K562 (cell line): ENCODE results near the gene RCOR2. TPM values are rescaled to one million over a fixed set of nuclear protein-coding genes. Genes with fewer than 3 reads are reported as not detected.

Experiments
- ATAC-seq: fragments of 200-7000 bp; cut with Tn5 transposase; 3 replicates; pipeline ENCODE4 v1.9.1; 2020; ENCODE audit warnings: moderate library complexity
- BruUV-seq: library from RNA; stranded (reverse); fragments of 400-500 nt; replicated peaks from 2 replicates; lab custom pipeline; 2021; lab: Mats Ljungman, UMichigan
- CTCF ChIA-PET: fragments of 300-600 bp; formaldehyde crosslinking; extraction: SDS; loops from one replicate; lab custom pipeline; 2021; ENCODE audit warnings: low intra/inter-chr PET ratio; lab: Yijun Ruan, JAX
- POLR2A ChIA-PET: fragments of 300-600, 350-650 bp; sonication (Branson Sonifier 250); formaldehyde crosslinking; extraction: SDS; loops from one replicate; lab custom pipeline; 2021; ENCODE audit warnings: antibody characterized with exemption, inconsistent platforms; lab: Yijun Ruan, JAX
- DNase-seq, 4 experiments: peaks; one replicate each; pipeline versions ENCODE4 v3.0.0 to v3.0.0-alpha.2; 2011 to 2018; ENCODE audit warnings: low spot score in 3 of 4, mixed read lengths in 3 of 4; ENCODE audit errors: extremely low read depth in 1 of 4
- FAIRE-seq: peaks from 2 replicates; lab custom pipeline; 2011; peaks lifted over from hg19 to GRCh38; lab: Jason Lieb, UNC
- H2AFZ ChIP-seq: 2 replicates; pipeline ENCODE4 v1.6.0; 2011; ENCODE audit warnings: low read depth, low read length, control low read depth, inconsistent platforms
- H3K27ac ChIP-seq: fragments of 200-600 bp; 3 replicates; pipeline ENCODE4 v1.8.0; 2011; ENCODE audit warnings: low read depth, mild to moderate bottlenecking, control low read depth, inconsistent platforms, low read length, moderate library complexity, mixed read lengths; ENCODE audit errors: extremely low read depth
- H3K27me3 ChIP-seq, 2 experiments: fragments of 300-600 bp in 1 of 2; 2 replicates in 1 of 2; 3 replicates in 1 of 2; pipeline versions ENCODE4 v1.6.0 to v1.8.0; 2011; ENCODE audit warnings: inconsistent platforms in 2 of 2, low read length in 2 of 2, mild to moderate bottlenecking in 1 of 2, mixed read lengths in 1 of 2, moderate library complexity in 1 of 2; ENCODE audit not compliant: control insufficient read depth in 2 of 2, insufficient read depth in 2 of 2
- H3K36me3 ChIP-seq: fragments of 300-600 bp; 3 replicates; pipeline ENCODE4 v1.8.0; 2011; ENCODE audit warnings: mild to moderate bottlenecking, low read length, inconsistent platforms; ENCODE audit not compliant: control insufficient read depth, insufficient read depth
- H3K4me1 ChIP-seq, 2 experiments: fragments of 200-600 bp in 1 of 2; replicated peaks in 1 of 2; 2 replicates in 1 of 2; 3 replicates in 1 of 2; pipeline versions ENCODE4 v1.5.1 to v1.8.0; 2011; ENCODE audit warnings: inconsistent platforms in 2 of 2, low read length in 2 of 2, mild to moderate bottlenecking in 1 of 2, mixed read lengths in 1 of 2, moderate library complexity in 1 of 2; ENCODE audit not compliant: control insufficient read depth in 2 of 2, insufficient read depth in 2 of 2
- H3K4me2 ChIP-seq: 2 replicates; pipeline ENCODE4 v1.6.1; 2011; ENCODE audit warnings: low read length, control low read depth, inconsistent platforms, mixed read lengths; ENCODE audit not compliant: insufficient read depth
- H3K4me3 ChIP-seq: fragments of 200-600 bp; sonication (generic), shearing (Covaris generic); 2 replicates; pipeline ENCODE4 v1.5.1; 2016; ENCODE audit warnings: control low read depth, inconsistent platforms
- H3K79me2 ChIP-seq: fragments of 200-600 bp; 3 replicates; pipeline ENCODE4 v1.8.0; 2011; ENCODE audit warnings: low read length, inconsistent platforms; ENCODE audit not compliant: control insufficient read depth, insufficient read depth
- H3K9ac ChIP-seq, 2 experiments: 2 replicates each; pipeline versions ENCODE4 v1.6.0 to v1.6.1; 2011; ENCODE audit warnings: low read depth in 2 of 2, low read length in 2 of 2, control low read depth in 1 of 2, inconsistent platforms in 1 of 2, mild to moderate bottlenecking in 1 of 2, mixed read lengths in 1 of 2; ENCODE audit not compliant: insufficient read depth in 1 of 2
- H3K9me1 ChIP-seq: one replicate; pipeline ENCODE4 v1.6.0; 2011; ENCODE audit warnings: inconsistent platforms, mild to moderate bottlenecking, low read length, moderate library complexity; ENCODE audit not compliant: control insufficient read depth, insufficient read depth
- H3K9me3 ChIP-seq: replicated peaks from 2 replicates; pipeline ENCODE4 v1.5.1; 2011; ENCODE audit warnings: low read depth, low read length, inconsistent platforms; ENCODE audit not compliant: control insufficient read depth, insufficient read depth
- H4K20me1 ChIP-seq: replicated peaks from 2 replicates; pipeline ENCODE4 v1.6.1; 2011; ENCODE audit warnings: low read length, inconsistent platforms, mixed read lengths; ENCODE audit not compliant: control insufficient read depth, insufficient read depth
- CBX3 ChIP-seq, 2 experiments: IDR thresholded peaks; 1 replicate in 1 of 2; 2 replicates in 1 of 2; pipeline ENCODE4 v1.6.1; 2012; ENCODE audit warnings: inconsistent platforms in 2 of 2, low read length in 2 of 2, borderline replicate concordance in 1 of 2, control low read depth in 1 of 2
- CHD2 ChIP-seq: IDR thresholded peaks from 2 replicates; pipeline ENCODE4 v1.6.1; 2011; ENCODE audit warnings: low read depth, low read length
- CTCF ChIP-seq, 3 experiments: IDR thresholded peaks in 2 of 3; conservative IDR thresholded peaks in 1 of 3; 2 replicates each; pipeline ENCODE4 v1.5.1; 2011 to 2012; ENCODE audit warnings: low read length in 3 of 3, mild to moderate bottlenecking in 3 of 3, control low read depth in 2 of 3, improper control_type of control experiment in 1 of 3, inconsistent platforms in 1 of 3, low read depth in 1 of 3, mixed read lengths in 1 of 3, moderate library complexity in 1 of 3; ENCODE audit not compliant: insufficient read depth in 2 of 3
- EGR1 ChIP-seq: fragments of 450-650 bp; conservative IDR thresholded peaks from 2 replicates; pipeline ENCODE4 v1.6.1; 2017; ENCODE audit warnings: mild to moderate bottlenecking
- ESRRA ChIP-seq: fragments of 450-650 bp; IDR thresholded peaks from 2 replicates; pipeline ENCODE4 v1.6.1; 2014; ENCODE audit warnings: low read depth, mild to moderate bottlenecking, moderate library complexity, borderline replicate concordance
- HNRNPUL1 ChIP-seq: fragments of 200-400 bp; formaldehyde crosslinking; IDR thresholded peaks from 2 replicates; pipeline ENCODE4 v1.6.1; 2017; ENCODE audit warnings: low read length
- KLF1 ChIP-seq: fragments of 450-650 bp; IDR thresholded peaks from 2 replicates; pipeline ENCODE4 v1.6.1; 2016; ENCODE audit warnings: missing genetic modification characterization, missing compliant biosample characterization
- KLF6 ChIP-seq: fragments of 250-450 bp; sonication (Bioruptor Pico); IDR thresholded peaks from 2 replicates; pipeline ENCODE4 v1.4.0; 2020; ENCODE audit warnings: mild to moderate bottlenecking, moderate library complexity, borderline replicate concordance
- MCM7 ChIP-seq, 2 experiments: fragments of 450-650 bp; IDR thresholded peaks; 2 replicates each; pipeline ENCODE4 v1.6.1; 2016 to 2018
- MYBL2 ChIP-seq, 2 experiments: fragments of 450-650 bp in 1 of 2; sonication (generic) in 1 of 2; formaldehyde crosslinking in 1 of 2; IDR thresholded peaks; 2 replicates each; pipeline versions ENCODE4 v1.6.1 to v1.8.1; 2017 to 2022; ENCODE audit warnings: borderline replicate concordance in 1 of 2, inconsistent platforms in 1 of 2, low read depth in 1 of 2, mild to moderate bottlenecking in 1 of 2, missing genetic modification reagents in 1 of 2, moderate library complexity in 1 of 2
- NELFE ChIP-seq: IDR thresholded peaks from 2 replicates; pipeline ENCODE4 v1.6.1; 2011; ENCODE audit warnings: mild to moderate bottlenecking; ENCODE audit not compliant: insufficient read depth, insufficient read length
- NUFIP1 ChIP-seq: fragments of 450-650 bp; IDR thresholded peaks from 2 replicates; pipeline ENCODE4 v1.6.1; 2018; ENCODE audit not compliant: partially characterized antibody
- PURB ChIP-seq: sonication (generic); formaldehyde crosslinking; IDR thresholded peaks from 2 replicates; pipeline ENCODE4 v1.9.0; 2021; ENCODE audit warnings: low read depth, mild to moderate bottlenecking, missing genetic modification reagents
- THRAP3 ChIP-seq: fragments of 450-650 bp; IDR thresholded peaks from 2 replicates; pipeline ENCODE4 v1.6.1; 2016; ENCODE audit warnings: mild to moderate bottlenecking, inconsistent platforms, borderline replicate concordance
- ZNF274 ChIP-seq: IDR thresholded peaks from 2 replicates; pipeline ENCODE4 v1.6.1; 2011; ENCODE audit warnings: low read depth, mild to moderate bottlenecking, low read length, moderate library complexity, borderline replicate concordance
- ZNF77 ChIP-seq: fragments of 250-450 bp; sonication (Bioruptor Pico); IDR thresholded peaks from 2 replicates; pipeline ENCODE4 v1.5.0; 2020
- WGBS: fragments of 100-300 bp; shearing (Covaris generic); methylation state at CpG from one replicate; pipeline ENCODE4 v1.1.6; 2016; ENCODE audit warnings: low coverage, mixed read lengths; ENCODE audit not compliant: insufficient coverage; ENCODE audit errors: missing lambda C conversion rate; 5-methylcytosine and 5-hydroxymethylcytosine counted together
- in situ Hi-C: fragments of 300-500 bp; cut with MboI; formaldehyde crosslinking; loops from 4 replicates; pipeline ENCODE4 v1.15.0; 2018; ENCODE audit warnings: inconsistent platforms, mixed read lengths
- intact Hi-C: fragments of 100-400 bp; cut with micrococcal nuclease; formaldehyde crosslinking; loops from 2 replicates; pipeline ENCODE4 v1.14.2; 2022
- polyA plus RNA-seq, 8 experiments: library from polyadenylated mRNA; depleted of rRNA in 4 of 8; stranded (reverse) in 5 of 8; unstranded in 3 of 8; fragments of >200 nt; fragmentation: Nextera tagmentation in 2 of 8; fragmentation: Illumina TruSeq in 1 of 8; extraction: Ambion mirVana in 2 of 8; extraction: Trizol in 1 of 8; gene quantifications; 2 replicates each; pipeline versions ENCODE4 v1.2.1 to v1.2.3, GENCODE V29; 2011 to 2014; ENCODE audit warnings: inconsistent platforms in 1 of 8, missing spikeins in 1 of 8
- total RNA-seq, 7 experiments: library from RNA; depleted of rRNA in 6 of 7; stranded (reverse); fragments of >200 nt in 6 of 7; fragmentation: Illumina TruSeq in 2 of 7; extraction: Trizol in 2 of 7; gene quantifications; 2 replicates each; pipeline versions ENCODE4 v1.2.1 to v1.2.3, GENCODE V29; 2011 to 2021; ENCODE audit warnings: low replicate concordance in 1 of 7

The RCOR2 gene
- total and polyA plus RNA-seq, 9 of the 15 experiments (the other 6 are each of a cell fraction or from before 2014, with no cell fraction given) = 0.04 to 6.5 (median 2.5) TPM; not detected in 1

DNA sequence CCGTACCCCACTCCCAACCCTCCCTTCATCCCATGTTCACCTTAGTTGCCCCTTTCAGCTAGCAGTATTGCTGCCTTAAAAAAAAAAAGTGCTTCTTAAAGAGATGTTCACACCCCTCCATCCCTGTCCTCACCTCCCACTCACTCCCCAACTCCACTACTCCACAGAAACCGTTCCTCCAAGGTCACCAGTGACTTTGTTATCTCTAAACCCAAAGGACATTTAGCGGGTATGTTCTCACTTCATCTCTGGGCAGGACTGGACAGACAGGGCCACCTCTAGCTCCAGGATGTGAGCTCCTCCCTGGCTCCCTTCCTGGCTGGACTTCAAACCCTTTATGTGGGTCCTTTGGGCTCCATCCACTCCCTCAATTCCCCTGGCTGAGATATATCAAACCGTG lies 6.4 kb upstream of the RCOR2 start:
- POLR2A ChIA-PET = interaction anchor here (0.5 kb wide), 1 partner anchor 570 kb away, joined by 4 read pairs; no protein-coding TSS in a partner anchor
- no peak for TF ChIP-seq HNRNPUL1
- TF ChIP-seq KLF6 = no peak
- no peak for TF ChIP-seq KLF1 (tag)
- TF ChIP-seq EGR1 = peak; percentile 35; the same call in 1 of the 2 replicates
- peak; percentile 91 for TF ChIP-seq ESRRA
- in situ Hi-C loops = no loop called here
- ATAC-seq (no peak), FAIRE-seq (no peak), DNase-seq (peak in 3 of 4 experiments; percentile 24 to 51 (median 45))
- Histone ChIP-seq H3K79me2 (no peaks in the 10 kb centered on the region), H3K36me3 (no peaks in the 10 kb centered on the region), H3K9me3 (no peaks in the 10 kb centered on the region), H3K9ac (no peak overlapping the region; a peak in 1 of 4 replicates), H3K4me1 (peaks cover 30 to 36% of the 10 kb centered on the region in 2 experiments), H3K27ac (no peak overlapping the region), H4K20me1 (no peaks in the 10 kb centered on the region), H3K27me3 (no peaks in the 10 kb centered on the region), H3K4me3 (no peak overlapping the region), H2AFZ (no peak overlapping the region), H3K9me1 (no peaks in the 10 kb centered on the region), H3K4me2 (no peak overlapping the region)
- BruUV-seq = no TSS peak
- intact Hi-C loops = no loop called here
- 3% methylated on average over 4 of the region's 4 CpGs for WGBS
- CTCF ChIA-PET = no interaction called here

DNA sequence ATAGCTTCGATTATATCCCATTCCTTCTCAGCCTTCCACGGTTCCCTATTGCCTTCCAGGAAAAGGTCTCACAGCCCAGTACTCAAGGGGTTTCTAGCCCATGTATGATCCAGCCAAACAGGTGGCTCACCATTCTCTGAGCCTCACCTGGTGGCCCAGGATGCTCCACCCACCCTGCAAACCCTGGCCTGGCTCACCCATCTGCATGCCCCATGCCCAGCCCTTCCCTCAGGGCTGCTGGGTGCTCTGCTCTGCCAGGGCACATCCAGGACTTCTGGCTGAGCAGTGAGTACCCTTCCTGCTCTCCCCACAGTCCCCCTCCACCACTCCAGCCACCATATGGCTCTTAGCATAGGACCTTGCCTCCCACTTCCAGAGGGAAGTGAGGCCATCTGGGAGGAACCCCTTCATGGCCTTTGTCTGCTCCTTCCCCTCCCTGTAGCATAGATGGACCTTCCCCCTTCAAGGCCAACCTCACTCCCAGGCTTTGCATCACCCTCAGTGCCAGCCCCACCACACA lies 5.8 kb upstream of the RCOR2 start:
- in situ Hi-C loops (no loop called here), intact Hi-C loops (no loop called here)
- Histone ChIP-seq H2AFZ (no peak overlapping the region), H3K9me3 (no peaks in the 10 kb centered on the region), H3K27me3 (no peaks in the 10 kb centered on the region), H3K36me3 (no peaks in the 10 kb centered on the region), H3K4me3 (no peak overlapping the region), H3K9me1 (no peaks in the 10 kb centered on the region), H3K27ac (no peak overlapping the region), H3K4me1 (peaks cover 34 to 42% of the 10 kb centered on the region in 2 experiments), H3K9ac (peak overlapping the region in 1 of 2 experiments; percentile 19; a peak in 1 of 4 replicates), H3K79me2 (no peaks in the 10 kb centered on the region), H4K20me1 (no peaks in the 10 kb centered on the region), H3K4me2 (no peak overlapping the region)
- BruUV-seq = no TSS peak
- 18% methylated on average over 2 of the region's 2 CpGs for WGBS
- CTCF ChIA-PET = no interaction called here
- DNase-seq (no peak), FAIRE-seq (no peak), ATAC-seq (no peak)
- POLR2A ChIA-PET = no interaction called here
- no peak for TF ChIP-seq CBX3 (IDR thresholded peaks at IDR 0.05; ENCODE audit: borderline replicate concordance in 1 of 2, low read length in 2 of 2)
- no peak for TF ChIP-seq MYBL2 (IDR thresholded peaks at IDR 0.05; ENCODE audit: low read depth)
- no peak for TF ChIP-seq MYBL2 (CRISPR knock-in tag; IDR thresholded peaks at IDR 0.05; ENCODE audit: borderline replicate concordance)
- no peak for TF ChIP-seq CTCF (IDR thresholded peaks at IDR 0.05 in 2 of 3, conservative IDR thresholded peaks at IDR 0.05 in 1 of 3; ENCODE audit: insufficient read depth in 2 of 3, low read depth in 1 of 3, low read length in 3 of 3)
- TF ChIP-seq THRAP3 = no peak
- TF ChIP-seq MCM7 (IDR thresholded peaks at IDR 0.05) = no peak
- TF ChIP-seq ZNF77 = no peak
- no peak for TF ChIP-seq CHD2
- TF ChIP-seq PURB = no peak
- no peak for TF ChIP-seq ZNF274
- no peak for TF ChIP-seq NELFE
- TF ChIP-seq NUFIP1 = no peak
